ENCODE measurements around the gene SMARCA2. TPM values are rescaled to one million over a fixed set of nuclear protein-coding genes. Genes with fewer than 3 reads are reported as not detected.

SMARCA2 gene
- total and polyA plus RNA-seq, 2 donors (not counting 1 experiment from before 2014, with no cell fraction given), result 75.3 to 250 TPM

DNA sequence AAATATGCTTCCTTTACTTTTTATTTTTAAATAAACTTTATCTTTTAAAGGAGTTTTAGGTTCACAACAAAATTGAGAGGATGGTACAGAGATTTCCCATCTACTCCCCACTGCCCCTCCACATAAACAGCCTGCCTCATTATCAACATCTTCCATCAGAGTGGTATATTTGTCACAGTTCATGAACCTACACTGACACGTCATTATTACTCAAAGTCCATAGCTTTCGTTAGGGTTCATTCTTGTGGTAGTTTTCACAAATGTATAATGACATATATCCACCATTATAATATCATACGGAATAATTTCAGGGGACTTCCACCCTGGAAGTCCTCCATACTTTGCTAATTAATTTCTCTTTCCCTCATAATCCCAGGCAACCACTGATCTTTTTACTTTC is 204.9 kb downstream of the SMARCA2 start:
- no peaks in the 10 kb centered on the region for H3K27me3 ChIP-seq (replicated peaks in 1 of 4; ENCODE audit: control extremely low read depth in 1 of 4, control insufficient read depth in 3 of 4, insufficient read depth in 4 of 4, low read length in 3 of 4)
- intact Hi-C loops (cut with micrococcal nuclease), result no loop called here
- H3K9me3 Mint-ChIP-seq (ENCODE audit: insufficient read depth), result no peaks in the 10 kb centered on the region
- DNase-seq (no peak), ATAC-seq (ENCODE audit: low read depth) (no peak)
- H3K27me3 Mint-ChIP-seq, result no peaks in the 10 kb centered on the region
- 100% methylated on average over 1 of the region's 3 CpGs for WGBS (ENCODE audit: insufficient coverage)
- H3K4me3 ChIP-seq (ENCODE audit: control extremely low read depth in 1 of 5, extremely low read depth in 1 of 5, insufficient read depth in 1 of 5, low read depth in 2 of 5, low read length in 4 of 5), result no peak overlapping the region
- H3K9ac ChIP-seq (ENCODE audit: low read length), result no peak overlapping the region
- H3K27ac Mint-ChIP-seq, result no peak overlapping the region
- TF ChIP-seq EZH2 (IDR thresholded peaks at IDR 0.05; ENCODE audit: borderline replicate concordance, insufficient read depth, low read depth, low read length, poor library complexity, severe bottlenecking), result no peak
- TF ChIP-seq, protein P1, sequence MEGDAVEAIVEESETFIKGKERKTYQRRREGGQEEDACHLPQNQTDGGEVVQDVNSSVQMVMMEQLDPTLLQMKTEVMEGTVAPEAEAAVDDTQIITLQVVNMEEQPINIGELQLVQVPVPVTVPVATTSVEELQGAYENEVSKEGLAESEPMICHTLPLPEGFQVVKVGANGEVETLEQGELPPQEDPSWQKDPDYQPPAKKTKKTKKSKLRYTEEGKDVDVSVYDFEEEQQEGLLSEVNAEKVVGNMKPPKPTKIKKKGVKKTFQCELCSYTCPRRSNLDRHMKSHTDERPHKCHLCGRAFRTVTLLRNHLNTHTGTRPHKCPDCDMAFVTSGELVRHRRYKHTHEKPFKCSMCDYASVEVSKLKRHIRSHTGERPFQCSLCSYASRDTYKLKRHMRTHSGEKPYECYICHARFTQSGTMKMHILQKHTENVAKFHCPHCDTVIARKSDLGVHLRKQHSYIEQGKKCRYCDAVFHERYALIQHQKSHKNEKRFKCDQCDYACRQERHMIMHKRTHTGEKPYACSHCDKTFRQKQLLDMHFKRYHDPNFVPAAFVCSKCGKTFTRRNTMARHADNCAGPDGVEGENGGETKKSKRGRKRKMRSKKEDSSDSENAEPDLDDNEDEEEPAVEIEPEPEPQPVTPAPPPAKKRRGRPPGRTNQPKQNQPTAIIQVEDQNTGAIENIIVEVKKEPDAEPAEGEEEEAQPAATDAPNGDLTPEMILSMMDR (IDR thresholded peaks at IDR 0.05), result no peak
- H3K4me1 ChIP-seq (ENCODE audit: control insufficient read depth in 2 of 2, insufficient read depth in 2 of 2, low read length in 2 of 2), result no peaks in the 10 kb centered on the region
- ChIA-PET CTCF (no interaction called here), POLR2A (no interaction called here)
- H4K20me1 ChIP-seq (ENCODE audit: control insufficient read depth, insufficient read depth, low read length, poor library complexity, severe bottlenecking), result no peaks in the 10 kb centered on the region
- no peak overlapping the region for H3K27ac ChIP-seq (ENCODE audit: low read length in 2 of 2)
- no peak overlapping the region for H3K4me2 ChIP-seq (replicated peaks; ENCODE audit: low read depth, low read length, poor library complexity, severe bottlenecking)
- H3K9me3 ChIP-seq (ENCODE audit: control extremely low read depth in 1 of 3, control insufficient read depth in 2 of 3, insufficient read depth in 1 of 3, low read length in 2 of 3), result peaks cover 0 to 3% (median 0%) of the 10 kb centered on the region in 3 donors
- no peak overlapping the region for H3K4me3 Mint-ChIP-seq
- H3K79me2 ChIP-seq (ENCODE audit: control insufficient read depth, insufficient read depth, low read length), result no peaks in the 10 kb centered on the region
- H2AFZ ChIP-seq (ENCODE audit: insufficient read depth, low read depth, low read length, poor library complexity, severe bottlenecking), result no peak overlapping the region
- no peaks in the 10 kb centered on the region for H3K4me1 Mint-ChIP-seq
- H3K36me3 ChIP-seq (replicated peaks in 1 of 2; ENCODE audit: control extremely low read depth in 1 of 2, control insufficient read depth in 1 of 2, extremely low read depth in 1 of 2, insufficient read depth in 2 of 2, low read length in 1 of 2), result no peaks in the 10 kb centered on the region

DNA sequence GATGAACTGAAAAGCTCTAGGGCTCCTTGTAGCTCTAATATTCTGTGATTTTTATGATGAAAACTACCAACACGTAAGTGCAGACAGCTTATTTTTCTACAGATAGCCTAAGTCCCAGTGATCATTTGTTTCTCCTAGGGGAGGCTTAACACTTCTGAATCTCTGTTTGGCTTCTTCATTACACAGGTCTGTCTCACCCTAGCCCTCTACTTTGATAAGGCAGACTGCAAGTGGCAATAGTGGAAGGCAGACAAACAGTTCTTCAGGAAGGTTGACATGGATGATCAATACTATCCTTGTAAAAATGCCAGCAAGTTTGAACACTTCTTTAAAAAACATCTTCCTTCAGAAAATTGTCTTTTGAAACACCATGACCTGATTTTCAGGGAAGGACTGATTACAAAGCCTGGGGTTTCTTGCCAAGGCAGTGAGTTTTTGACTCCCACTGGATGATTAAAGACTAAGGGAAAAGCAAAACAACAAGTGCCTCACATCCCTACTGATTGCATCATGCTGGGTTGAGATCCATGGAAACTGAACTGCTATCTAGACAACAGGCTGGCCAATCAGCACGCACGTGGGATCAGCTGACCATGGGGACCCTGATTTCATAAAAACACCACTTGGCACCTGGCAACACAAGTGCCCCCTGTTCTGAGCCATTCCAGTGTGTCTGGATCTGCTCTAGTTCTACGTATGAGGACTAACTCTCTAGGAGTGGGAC is 212.2 kb downstream of the SMARCA2 start:
- Histone ChIP-seq H2AFZ (ENCODE audit: insufficient read depth, low read depth, low read length, poor library complexity, severe bottlenecking) (no peak overlapping the region), H3K4me1 (ENCODE audit: control insufficient read depth in 2 of 2, insufficient read depth in 2 of 2, low read length in 2 of 2) (peaks cover 22 to 23% of the 10 kb centered on the region in 2 donors), H3K27ac (ENCODE audit: low read length in 2 of 2) (no peak overlapping the region), H3K4me3 (ENCODE audit: control extremely low read depth in 1 of 5, extremely low read depth in 1 of 5, insufficient read depth in 1 of 5, low read depth in 2 of 5, low read length in 4 of 5) (no peak overlapping the region), H3K9me3 (ENCODE audit: control extremely low read depth in 1 of 3, control insufficient read depth in 2 of 3, insufficient read depth in 1 of 3, low read length in 2 of 3) (peaks cover 0 to 4% (median 3%) of the 10 kb centered on the region in 3 donors), H3K79me2 (ENCODE audit: control insufficient read depth, insufficient read depth, low read length) (no peaks in the 10 kb centered on the region), H3K36me3 (replicated peaks in 1 of 2; ENCODE audit: control extremely low read depth in 1 of 2, control insufficient read depth in 1 of 2, extremely low read depth in 1 of 2, insufficient read depth in 2 of 2, low read length in 1 of 2) (no peaks in the 10 kb centered on the region), H3K9ac (ENCODE audit: low read length) (no peak overlapping the region), H3K4me2 (replicated peaks; ENCODE audit: low read depth, low read length, poor library complexity, severe bottlenecking) (no peak overlapping the region), H3K27me3 (replicated peaks in 1 of 4; ENCODE audit: control extremely low read depth in 1 of 4, control insufficient read depth in 3 of 4, insufficient read depth in 4 of 4, low read length in 3 of 4) (no peaks in the 10 kb centered on the region), H4K20me1 (ENCODE audit: control insufficient read depth, insufficient read depth, low read length, poor library complexity, severe bottlenecking) (no peaks in the 10 kb centered on the region)
- DNase-seq, result no peak
- Mint-ChIP-seq H3K4me1 (peaks cover 25% of the 10 kb centered on the region), H3K27me3 (no peaks in the 10 kb centered on the region), H3K9me3 (ENCODE audit: insufficient read depth) (no peaks in the 10 kb centered on the region), H3K4me3 (no peak overlapping the region), H3K27ac (no peak overlapping the region)
- TF ChIP-seq, protein P1 (IDR thresholded peaks at IDR 0.05), result no peak
- no peak for ATAC-seq (ENCODE audit: low read depth)
- intact Hi-C loops (cut with micrococcal nuclease), result no loop called here
- CTCF ChIA-PET, result no interaction called here
- POLR2A ChIA-PET, result no interaction called here
- WGBS (ENCODE audit: insufficient coverage), result 97% methylated on average over 3 of the region's 4 CpGs
